Brain microvascular endothelial cell (primary cell): ENCODE measurements around the gene C11orf24.

Experiments used
- DNase-seq: peaks from one replicate; pipeline ENCODE4 v3.0.0-alpha.2; 2020
- H3K27ac ChIP-seq: fragments of 250-450 bp; sonication (Bioruptor Pico); 2 replicates; pipeline ENCODE4 v1.5.1; 2020; ENCODE audit warnings: mild to moderate bottlenecking, moderate library complexity
- H3K27me3 ChIP-seq: fragments of 250-450 bp; sonication (Bioruptor Pico); replicated peaks from 2 replicates; pipeline ENCODE4 v1.5.1; 2020; ENCODE audit warnings: mild to moderate bottlenecking
- H3K36me3 ChIP-seq: fragments of 250-450 bp; sonication (Bioruptor Pico); replicated peaks from 2 replicates; pipeline ENCODE4 v1.5.1; 2020; ENCODE audit warnings: mild to moderate bottlenecking
- H3K4me3 ChIP-seq: 2 replicates; pipeline ENCODE4 v1.5.1; 2011; ENCODE audit warnings: low read depth, mild to moderate bottlenecking, control low read depth, low read length, moderate library complexity
- CTCF ChIP-seq: IDR thresholded peaks from 2 replicates; pipeline ENCODE4 v1.5.1; 2011; ENCODE audit warnings: low read depth, mild to moderate bottlenecking, moderate library complexity, low read length, control low read depth, inconsistent platforms; ENCODE audit errors: missing control alignments
- in situ Hi-C: cut with HindIII; loops from 2 replicates; pipeline ENCODE4 v1.10.0; 2017; ENCODE audit warnings: low sequenced_read_pairs, low pct_ligation_motif_present

The C11orf24 gene

GRCh38 chr11:68229601-68230000 is 42.2 kb downstream of the C11orf24 start:
- TF ChIP-seq CTCF = no peak
- no peaks in the 10 kb centered on the region for H3K36me3 ChIP-seq
- in situ Hi-C loops = no loop called here
- no peak overlapping the region for H3K4me3 ChIP-seq
- no peak for DNase-seq
- no peak overlapping the region for H3K27ac ChIP-seq
- no peaks in the 10 kb centered on the region for H3K27me3 ChIP-seq

- no peak for DNase-seq
- Histone ChIP-seq H3K27ac (no peak overlapping the region), H3K4me3 (no peak overlapping the region), H3K36me3 (no peaks in the 10 kb centered on the region), H3K27me3 (no peaks in the 10 kb centered on the region)
- in situ Hi-C loops = no loop called here
- TF ChIP-seq CTCF = no peak
Measured at GRCh38 chr11:68226421-68226820, 45.4 kb downstream of the C11orf24 start.

GRCh38 chr11:68224606-68225005 is 47.2 kb downstream of the C11orf24 start:
- H3K27ac ChIP-seq = no peak overlapping the region
- TF ChIP-seq CTCF = no peak
- H3K27me3 ChIP-seq = no peaks in the 10 kb centered on the region
- H3K4me3 ChIP-seq = no peak overlapping the region
- no peak for DNase-seq
- in situ Hi-C loops = no loop called here
- no peaks in the 10 kb centered on the region for H3K36me3 ChIP-seq

GRCh38 chr11:68223275-68223674 is 48.5 kb downstream of the C11orf24 start:
- Histone ChIP-seq H3K27ac (no peak overlapping the region), H3K27me3 (no peaks in the 10 kb centered on the region), H3K4me3 (no peak overlapping the region), H3K36me3 (no peaks in the 10 kb centered on the region)
- in situ Hi-C loops = no loop called here
- DNase-seq = no peak
- TF ChIP-seq CTCF = no peak

- no peaks in the 10 kb centered on the region for H3K27me3 ChIP-seq
- no peak overlapping the region for H3K4me3 ChIP-seq
- no peak overlapping the region for H3K27ac ChIP-seq
- no peaks in the 10 kb centered on the region for H3K36me3 ChIP-seq
- in situ Hi-C loops = no loop called here
- no peak for DNase-seq
- TF ChIP-seq CTCF = no peak
Measured at GRCh38 chr11:68221406-68221805, 50.4 kb downstream of the C11orf24 start.

GRCh38 chr11:68216171-68216938 is 55.4 kb downstream of the C11orf24 start:
- Histone ChIP-seq H3K4me3 (no peak overlapping the region), H3K36me3 (no peaks in the 10 kb centered on the region), H3K27ac (no peak overlapping the region), H3K27me3 (no peaks in the 10 kb centered on the region)
- in situ Hi-C loops = no loop called here
- DNase-seq = no peak
- TF ChIP-seq CTCF = no peak
